NCI-H146 treated with DMSO at 0.1 percent for 48 hours (cell line): Measurements from ENCODE around the gene PLD6.
"Not testable (repeated sequence)": the region's sequence is repeated elsewhere in the genome, so short reads cannot be mapped to it uniquely, and the experiment has no call there.

Experiments
- DNase-seq: peaks from one replicate; lab custom pipeline; 2025; ENCODE audit not compliant: unreplicated experiment; lab: John Stamatoyannopoulos, UW

The PLD6 gene, protein sequence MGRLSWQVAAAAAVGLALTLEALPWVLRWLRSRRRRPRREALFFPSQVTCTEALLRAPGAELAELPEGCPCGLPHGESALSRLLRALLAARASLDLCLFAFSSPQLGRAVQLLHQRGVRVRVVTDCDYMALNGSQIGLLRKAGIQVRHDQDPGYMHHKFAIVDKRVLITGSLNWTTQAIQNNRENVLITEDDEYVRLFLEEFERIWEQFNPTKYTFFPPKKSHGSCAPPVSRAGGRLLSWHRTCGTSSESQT

DNA sequence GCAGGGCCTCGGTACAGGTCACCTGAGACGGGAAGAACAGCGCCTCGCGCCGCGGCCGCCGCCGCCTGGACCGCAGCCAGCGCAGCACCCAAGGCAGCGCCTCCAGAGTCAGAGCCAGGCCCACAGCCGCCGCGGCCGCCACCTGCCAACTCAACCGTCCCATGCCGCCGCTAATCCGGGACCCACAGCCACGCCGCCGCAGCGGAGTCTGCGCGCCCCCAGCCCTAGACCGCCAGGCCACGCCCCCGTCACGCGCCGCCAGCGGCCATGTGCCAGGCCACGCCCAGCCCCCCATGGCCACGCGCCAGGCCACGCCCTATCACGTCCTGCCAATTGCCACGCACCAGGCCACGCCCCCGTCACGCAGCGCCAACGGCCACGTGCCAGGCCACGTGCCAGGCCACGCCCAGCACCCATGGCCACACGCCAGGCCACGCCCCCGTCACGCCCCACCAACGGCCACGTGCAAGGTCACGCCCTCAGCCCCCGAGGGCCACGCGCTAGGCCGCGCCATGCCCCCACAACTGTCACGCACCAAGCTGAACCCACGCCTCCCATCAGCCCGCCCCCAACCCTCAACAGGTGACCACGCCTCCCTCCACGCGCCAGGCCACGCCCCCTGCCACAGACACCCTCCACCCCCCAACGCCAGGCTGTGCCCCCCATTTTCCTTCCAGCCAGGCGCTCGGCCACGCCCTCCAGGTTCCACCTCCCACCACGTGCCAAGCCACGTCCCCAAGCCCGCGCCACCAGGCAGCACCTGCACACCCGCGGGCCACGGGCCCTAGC lies at the start of gene PLD6:
PLD6 (minus strand) TSS at position 210 of the 789 bp plus-strand sequence; CDS start at position 163, 47 bp downstream.
- DNase-seq, result peak; percentile 50

DNA sequence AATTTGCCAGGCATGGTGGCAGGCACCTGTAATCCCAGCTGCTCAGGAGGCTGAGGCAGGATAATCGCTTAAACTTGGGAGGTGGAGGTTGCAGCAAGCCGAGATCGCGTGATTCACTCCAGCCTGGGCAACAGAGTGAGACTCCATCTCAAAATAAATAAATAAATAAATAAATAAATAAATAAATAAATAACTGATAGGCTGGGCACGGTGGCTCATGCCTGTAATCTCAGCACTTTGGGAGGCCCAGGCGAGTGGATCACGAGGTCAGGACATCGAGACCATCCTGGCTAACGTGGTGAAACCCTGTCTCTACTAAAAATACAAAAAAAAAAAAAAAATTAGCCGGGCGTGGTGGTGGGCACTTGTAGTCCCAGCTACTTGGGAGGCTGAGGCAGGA lies 49.6 kb upstream of the PLD6 start:
- DNase-seq, result not testable (repeated sequence)

GRCh38 chr17:17254036-17254435 lies 47.9 kb upstream of the PLD6 start:
- no peak for DNase-seq

DNA sequence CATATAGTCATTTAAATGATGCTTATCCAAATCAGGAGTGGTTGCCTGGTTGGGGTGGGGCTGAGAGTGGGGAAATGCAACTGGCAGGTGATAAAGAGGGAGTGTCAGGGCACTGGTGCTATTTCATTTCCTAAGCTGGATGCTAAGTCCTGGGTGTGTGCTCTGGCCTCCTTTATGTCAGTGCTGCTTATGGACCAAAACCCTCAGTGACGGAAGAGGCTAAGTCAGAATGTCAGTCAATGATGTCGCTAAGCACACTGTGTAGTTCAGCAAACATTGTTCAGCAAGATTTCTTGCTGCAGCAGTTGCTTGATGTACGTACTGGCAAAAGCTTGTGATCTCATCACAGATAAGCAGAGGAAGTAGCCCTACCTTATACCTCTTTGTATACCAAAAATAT lies 47.3 kb upstream of the PLD6 start:
- no peak for DNase-seq

- no peak for DNase-seq
Measured at GRCh38 chr17:17252149-17252661, 46.1 kb upstream of the PLD6 start.

GRCh38 chr17:17246879-17247278 lies 40.7 kb upstream of the PLD6 start:
- no peak for DNase-seq

DNA sequence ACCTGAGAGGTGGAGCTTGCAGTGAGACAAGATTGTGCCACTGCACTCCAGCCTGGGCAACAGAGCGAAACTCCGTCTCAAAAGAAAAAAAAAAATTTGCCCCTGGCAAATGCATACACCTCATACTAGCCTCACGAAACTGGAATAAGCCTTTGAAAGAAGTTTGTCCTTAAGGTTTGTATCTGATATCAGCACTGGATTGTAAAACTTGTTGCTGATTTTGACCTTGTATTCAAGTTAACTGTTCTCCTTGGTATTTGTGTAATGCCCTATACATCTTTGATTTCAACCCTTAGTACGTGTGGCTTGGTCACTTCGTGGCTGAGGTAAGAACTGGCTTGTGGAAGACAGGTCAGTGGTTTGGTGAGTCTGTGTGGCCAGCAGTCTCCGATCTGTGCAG lies 37.0 kb upstream of the PLD6 start:
- DNase-seq, result no peak

DNA sequence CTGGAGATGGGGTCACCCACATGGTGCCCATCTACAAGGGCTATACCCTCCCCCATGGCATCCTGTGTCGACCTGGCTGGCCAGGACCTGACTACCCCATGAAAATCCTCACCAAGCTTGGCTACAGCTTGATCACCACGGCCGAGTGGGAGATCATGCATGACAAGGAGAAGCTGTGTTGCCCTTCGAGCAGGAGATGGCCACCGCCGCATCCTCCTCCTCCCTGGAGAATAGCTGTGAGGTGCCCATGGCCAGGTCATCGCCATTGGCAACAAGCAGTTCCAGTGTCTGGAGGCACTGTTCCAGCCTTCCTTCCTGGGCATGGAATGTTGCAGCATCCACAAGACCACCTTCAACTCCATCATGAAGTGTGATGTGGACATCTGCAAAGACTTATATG lies 36.1 kb upstream of the PLD6 start:
- no peak for DNase-seq

DNA sequence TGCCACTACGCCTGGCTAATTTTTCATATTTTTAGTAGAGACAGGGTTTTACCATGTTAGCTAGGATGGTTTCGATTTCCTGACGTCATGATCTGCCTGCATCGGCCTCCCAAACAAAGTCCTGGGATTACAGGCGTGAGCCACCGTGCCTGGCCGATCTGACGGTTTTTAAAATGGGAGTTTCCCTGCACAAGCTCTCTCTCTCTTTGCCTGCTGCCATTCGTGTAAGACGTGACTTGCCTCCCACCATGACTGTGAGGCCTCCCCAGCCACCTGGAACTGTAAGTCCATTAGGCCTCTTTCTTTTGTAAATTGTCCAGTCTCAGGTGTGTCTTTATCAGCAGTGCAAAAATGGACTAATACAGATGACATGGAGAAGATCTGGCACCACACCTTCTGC lies 35.5 kb upstream of the PLD6 start:
- no peak for DNase-seq

- no peak for DNase-seq
Measured at GRCh38 chr17:17239832-17240231, 33.7 kb upstream of the PLD6 start.

GRCh38 chr17:17237026-17237799 lies 31.1 kb upstream of the PLD6 start, which contains the start of gene FLCN:
TSS of gene FLCN (minus strand) at chr17:17237168. CDS start at chr17:17228137, 9,031 bp downstream.
- peak; percentile 84 for DNase-seq

DNA sequence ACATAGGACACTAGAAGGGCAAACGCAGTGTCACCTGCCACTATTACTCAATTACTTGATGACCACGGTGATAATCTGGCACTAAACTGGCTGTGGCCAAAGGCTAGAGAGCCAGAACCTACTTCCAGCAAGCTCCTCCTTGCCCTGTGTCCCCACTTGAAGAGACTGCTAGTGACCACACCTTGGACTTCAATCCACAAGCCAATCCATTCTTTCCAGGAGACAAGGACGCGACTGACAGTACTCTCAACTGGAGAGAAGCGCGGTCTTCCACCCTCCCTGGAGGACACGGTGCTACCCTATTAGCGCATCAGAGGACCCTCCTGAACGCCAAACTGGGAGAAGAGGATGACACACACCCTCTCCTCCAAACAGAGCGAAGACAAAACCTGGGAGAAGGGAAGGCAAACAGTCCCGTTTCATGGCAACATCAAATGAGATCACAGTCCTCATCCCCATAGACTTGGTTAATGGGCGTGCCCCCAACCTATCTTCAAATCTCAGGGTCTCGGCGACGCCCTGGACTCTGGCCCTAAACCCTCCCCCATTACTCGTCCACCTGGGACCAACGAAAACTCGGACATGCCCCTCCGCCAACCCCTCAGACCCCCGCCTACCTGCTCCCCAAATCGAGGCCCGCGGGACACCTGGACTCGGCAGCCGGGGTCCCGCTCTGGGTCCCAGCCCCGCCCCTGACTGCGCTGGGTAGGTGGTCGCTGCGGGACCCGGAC lies 30.3 kb upstream of the PLD6 start:
- peak; percentile 15 for DNase-seq

GRCh38 chr17:17235212-17236174 lies 29.4 kb upstream of the PLD6 start:
- peak; percentile 72 for DNase-seq

DNA sequence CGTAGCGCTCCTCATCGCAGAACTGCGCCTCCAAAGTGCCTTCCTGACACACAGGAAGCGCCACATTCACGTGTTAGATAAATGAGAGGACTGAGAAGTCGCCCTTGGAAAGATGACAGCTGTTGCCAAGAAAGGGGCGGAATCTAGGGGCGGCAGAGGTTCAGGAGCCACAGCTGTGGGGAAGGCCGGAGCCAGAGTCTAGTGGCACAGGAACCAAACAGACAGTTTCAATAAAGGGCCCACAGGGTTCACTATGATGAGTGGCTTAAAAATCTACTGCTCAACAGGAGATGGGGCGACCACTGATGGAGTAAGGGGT lies 26.1 kb upstream of the PLD6 start:
- DNase-seq, result no peak

DNA sequence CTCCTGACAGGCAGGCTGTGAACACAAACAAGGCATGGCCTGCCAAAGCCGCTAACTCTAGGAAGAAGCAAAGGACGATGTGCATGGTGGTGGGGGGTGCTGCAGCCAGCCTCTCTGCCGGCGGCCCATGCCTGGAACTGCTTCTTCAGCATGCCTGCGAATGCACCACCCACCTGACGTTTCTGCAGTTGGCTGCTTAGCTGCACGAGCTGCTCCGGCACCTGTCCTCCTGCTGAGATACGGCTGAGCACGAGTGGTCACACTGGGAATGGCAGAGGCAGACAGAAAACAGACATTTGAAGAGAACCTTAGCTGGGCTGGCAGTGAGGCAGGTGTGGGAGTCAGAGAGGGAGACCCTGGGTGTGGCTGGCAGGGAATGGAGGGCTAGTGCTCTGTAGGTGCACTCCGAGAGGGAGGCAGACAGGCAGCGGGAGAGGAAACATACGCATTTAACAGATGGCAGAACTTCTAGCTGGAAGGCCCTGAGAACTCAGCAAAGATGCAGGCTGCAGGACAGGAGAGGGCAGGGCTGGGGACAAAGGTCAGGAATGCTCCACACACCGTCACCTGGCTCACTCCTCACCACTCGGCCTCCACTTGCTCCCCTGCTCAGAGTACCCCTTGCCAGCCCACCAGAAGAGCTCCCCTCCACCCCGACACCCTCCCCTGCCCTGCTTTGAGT lies 25.6 kb upstream of the PLD6 start:
- DNase-seq, result no peak

GRCh38 chr17:17229416-17230384 lies 23.6 kb upstream of the PLD6 start:
- no peak for DNase-seq

DNA sequence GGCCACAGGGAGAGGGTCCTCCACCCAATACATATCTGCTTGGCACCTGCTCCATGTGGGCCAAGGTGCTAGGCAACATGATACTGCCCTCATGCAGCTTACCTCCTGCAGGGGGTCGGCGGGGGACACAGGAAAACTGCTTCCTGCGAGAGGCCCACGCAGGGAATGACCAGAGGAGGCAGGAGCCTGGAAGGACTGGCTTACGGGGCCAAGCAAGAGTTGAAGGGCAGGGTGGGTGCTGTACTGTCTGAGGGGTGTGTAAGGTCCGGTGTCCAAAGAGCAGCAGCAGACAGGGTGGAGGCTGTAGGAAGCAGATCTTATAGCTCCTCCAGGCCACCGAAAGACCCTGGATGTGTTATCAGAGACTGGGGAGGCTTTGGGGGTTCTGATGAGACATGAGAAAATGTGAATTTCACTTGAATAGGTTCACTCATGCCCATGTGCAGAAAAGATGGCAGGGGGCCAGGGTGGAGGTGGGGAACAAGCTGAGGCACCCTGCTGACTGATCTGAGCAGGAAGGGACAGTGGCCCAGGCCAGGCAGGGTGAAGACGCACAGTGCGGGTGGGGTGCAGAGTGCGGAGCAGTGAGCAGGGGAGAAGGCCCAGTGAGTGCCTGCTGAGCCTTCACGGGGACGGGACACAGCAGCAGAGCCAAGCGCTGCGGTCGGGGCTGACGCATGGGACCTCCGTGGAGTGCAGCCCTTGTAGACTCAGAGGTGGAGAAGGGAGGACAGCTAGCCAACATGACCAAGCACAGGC lies 22.6 kb upstream of the PLD6 start:
- DNase-seq, result no peak
